Amniotic stem cell (primary cell): ENCODE measurements around the gene OR2B2.
A peak's percentile ranks its signal among the peaks of the same experiment; 100 is the strongest.

ENCODE experiments used
- DNase-seq: peaks from one replicate; lab custom pipeline; 2025; lab: John Stamatoyannopoulos, UW

Gene OR2B2

DNA sequence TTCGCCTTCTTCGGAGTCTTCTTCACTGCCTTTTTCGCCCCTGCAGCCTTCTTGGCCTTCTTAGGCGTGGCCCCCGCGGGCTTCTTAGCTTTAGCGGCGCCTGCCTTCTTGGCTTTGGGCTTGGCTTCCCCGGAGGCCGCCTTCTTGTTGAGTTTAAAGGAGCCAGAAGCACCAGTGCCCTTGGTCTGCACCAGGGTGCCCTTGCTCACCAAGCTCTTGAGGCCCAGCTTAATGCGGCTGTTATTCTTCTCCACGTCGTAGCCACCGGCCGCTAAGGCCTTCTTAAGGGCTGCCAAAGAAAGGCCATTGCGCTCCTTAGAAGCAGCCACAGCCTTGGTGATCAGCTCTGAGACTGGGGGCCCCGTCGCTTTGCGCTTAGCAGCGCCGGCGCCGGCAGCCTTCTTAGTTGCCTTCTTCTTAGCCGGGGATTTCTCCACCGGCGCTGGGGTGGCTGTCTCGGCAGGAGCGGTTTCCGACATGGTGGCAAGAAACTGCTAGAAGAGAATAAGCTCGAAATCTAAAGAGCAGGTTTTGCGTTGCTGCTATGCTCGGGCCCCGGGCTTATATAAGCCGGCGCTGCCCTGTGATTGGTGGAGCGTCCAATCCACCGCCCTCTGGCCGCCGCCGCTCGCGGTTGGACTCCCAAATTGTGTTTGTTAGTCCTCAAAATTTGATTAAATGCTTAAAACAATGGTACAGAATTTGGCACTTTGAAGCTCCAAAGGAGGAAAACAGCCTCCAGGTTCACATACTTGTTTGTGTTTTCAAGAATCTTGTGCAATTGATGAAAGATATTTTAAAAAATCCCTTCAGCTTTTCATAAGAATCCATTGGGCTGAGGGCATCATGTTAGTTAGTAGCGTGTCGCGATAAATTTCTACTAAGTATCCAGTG lies 44.9 kb downstream of the OR2B2 start:
- peak; percentile 30 for DNase-seq

GRCh38 chr6:27866357-27867050 lies 45.7 kb downstream of the OR2B2 start:
- DNase-seq = peak; percentile 30

DNA sequence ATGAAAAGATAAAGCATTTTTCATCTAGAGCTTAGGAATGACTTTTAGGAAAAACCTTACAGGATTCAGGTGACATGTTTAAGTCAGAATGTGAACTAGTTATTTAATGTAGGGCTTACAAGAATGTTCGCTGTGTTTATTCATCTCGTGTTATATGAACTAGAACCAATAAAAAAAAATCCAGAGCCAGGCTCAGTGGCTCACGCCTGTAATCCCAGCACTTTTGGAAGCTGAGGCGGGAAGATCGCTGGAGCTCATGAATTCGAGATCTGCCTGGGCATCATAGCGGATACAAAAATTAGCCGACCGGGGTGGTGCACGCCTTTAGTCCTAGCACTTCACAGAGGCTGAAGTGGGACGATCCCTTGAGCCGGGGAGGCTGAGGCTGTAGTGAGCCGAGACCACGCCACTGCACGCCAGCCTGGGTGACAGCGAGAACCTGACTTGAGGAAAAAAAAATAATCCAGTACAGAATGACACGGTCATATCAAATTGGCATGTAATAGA lies 46.3 kb downstream of the OR2B2 start:
- no peak for DNase-seq

- peak; percentile 94 for DNase-seq
Observed at GRCh38 chr6:27864906-27865849, 47.0 kb downstream of the OR2B2 start.

DNA sequence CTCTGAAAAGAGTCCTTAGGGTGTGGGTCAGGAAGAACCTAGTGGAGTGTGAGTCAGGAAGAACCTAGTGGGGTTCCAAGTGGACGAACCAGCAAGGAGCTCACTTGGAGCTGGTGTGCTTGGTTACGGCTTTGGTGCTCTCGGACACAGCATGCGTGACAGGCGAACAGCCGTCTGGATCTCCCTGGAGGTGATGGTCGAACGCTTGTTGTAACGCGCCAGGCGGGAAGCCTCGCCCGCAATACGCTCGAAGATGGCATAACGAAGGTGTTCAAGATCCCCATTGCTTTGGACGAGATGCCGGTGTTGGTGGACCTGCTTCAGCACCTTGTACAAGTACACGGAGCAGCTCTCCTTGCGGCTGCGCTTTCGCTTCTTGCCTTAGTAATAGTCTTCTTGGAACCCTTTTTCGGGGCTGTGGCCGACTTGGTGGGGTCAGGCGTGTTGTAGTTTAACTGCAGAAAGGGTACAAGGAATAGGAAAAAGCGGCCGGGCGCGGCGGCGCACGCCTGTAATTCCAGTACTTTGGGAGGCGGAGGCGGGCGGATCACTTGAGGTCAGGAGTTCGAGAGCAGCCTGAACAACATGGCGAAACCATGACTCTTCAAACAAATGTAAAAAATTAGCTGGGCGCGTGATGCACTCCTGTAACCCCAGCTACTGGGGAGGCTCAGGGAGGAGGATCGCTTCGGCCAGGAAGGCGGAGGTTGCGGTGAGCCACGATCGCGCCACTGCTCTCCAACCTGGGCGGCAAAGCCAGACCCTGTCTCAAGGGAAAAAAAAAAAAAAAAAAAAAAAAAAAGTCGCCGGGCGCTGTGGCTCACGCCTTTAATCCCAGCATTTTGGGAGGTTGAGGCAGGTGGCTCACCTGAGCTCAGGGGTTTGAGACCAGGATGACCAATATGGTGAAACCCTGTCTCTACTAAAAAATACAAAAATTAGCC lies 48.0 kb downstream of the OR2B2 start:
- DNase-seq = no peak

DNA sequence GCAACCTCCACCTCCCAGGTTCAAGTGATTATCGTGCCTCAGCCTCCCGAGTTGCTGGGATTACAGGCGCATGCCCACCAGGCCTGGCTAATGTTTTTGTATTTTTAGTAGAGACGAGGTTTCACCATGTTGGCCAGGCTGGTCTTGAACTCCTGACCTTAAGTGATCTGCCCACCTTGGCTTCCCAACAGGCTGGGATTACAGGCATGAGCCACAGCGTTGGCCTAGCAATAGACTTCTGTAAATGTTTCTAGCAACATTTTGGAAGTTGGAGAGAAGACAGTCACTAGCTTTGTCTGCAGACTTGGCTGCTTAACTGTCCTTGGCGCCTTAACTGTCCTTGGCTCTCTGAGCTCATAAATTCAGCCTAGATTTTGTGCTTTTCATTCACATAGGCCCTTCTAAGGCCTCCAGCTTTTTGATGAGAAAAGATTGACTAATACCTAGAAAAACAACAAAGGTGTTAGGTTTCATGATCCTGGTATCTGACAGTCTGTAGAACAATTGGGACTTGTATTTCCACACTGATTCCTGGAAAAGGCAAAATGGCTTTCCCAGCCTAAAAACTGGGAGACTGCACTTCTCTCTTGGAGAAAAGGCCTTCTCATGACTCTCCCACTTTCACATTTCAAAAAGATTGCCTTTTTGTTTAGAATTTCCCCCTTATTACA lies 49.7 kb downstream of the OR2B2 start:
- DNase-seq = no peak

DNA sequence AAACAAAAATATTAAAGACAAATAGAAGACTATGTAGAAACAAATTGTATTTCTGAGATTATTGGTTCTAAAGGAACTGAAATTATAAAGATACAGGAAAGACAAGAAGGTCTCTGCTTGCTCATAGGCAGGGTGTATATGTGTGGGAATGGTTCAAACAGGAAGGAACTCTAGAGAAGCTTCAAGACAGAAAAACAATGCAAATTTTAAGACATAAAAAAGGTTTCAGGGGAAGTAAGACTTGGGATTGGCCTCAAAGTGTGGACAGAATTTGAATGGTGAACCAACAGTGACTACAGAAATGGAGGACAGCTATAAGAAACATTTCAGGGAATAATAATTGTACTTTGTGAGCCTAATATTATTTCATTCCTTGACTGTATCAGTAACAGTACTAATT lies 50.3 kb downstream of the OR2B2 start:
- no peak for DNase-seq

DNA sequence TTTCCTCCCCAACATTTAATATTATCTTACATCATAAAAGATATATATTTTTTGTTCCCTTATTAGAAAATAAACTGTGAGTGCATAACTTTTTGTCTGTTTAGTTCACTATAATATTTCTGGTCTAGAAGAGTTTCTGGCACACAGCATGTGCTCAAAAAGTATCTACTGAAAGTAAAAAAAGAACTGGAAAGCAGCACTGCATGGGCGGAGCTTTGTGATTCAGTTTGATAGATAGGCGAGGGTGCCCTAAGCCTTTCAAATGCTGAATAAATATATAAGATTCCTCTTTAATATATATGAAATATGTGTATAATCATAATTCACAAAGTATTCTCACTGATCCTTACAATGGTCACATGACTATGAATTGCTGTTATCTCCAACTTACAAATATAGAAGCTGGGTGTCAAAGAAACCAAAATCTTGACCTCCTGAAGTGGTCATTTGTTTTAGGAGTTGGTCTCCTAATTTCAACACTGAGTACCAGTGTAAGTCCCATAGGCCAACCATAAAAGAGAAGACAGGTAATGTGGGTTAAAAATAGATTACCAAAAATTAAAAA lies 50.8 kb downstream of the OR2B2 start:
- no peak for DNase-seq
